H1 (cell line): ENCODE measurements around the gene MMP15. TPM values are rescaled to one million over a fixed set of nuclear protein-coding genes. Genes with fewer than 3 reads are reported as not detected.

Source experiments
- EP300 ChIP-seq, 2 experiments: IDR thresholded peaks; 1 replicate in 1 of 2; 2 replicates in 1 of 2; pipeline ENCODE4 v1.6.1; 2011 to 2012; ENCODE audit warnings: low read depth in 2 of 2, low read length in 2 of 2, mild to moderate bottlenecking in 2 of 2, borderline replicate concordance in 1 of 2, inconsistent platforms in 1 of 2, moderate library complexity in 1 of 2
- polyA plus RNA-seq, 7 experiments: library from polyadenylated mRNA; depleted of rRNA in 3 of 7; stranded (reverse) in 5 of 7; unstranded in 2 of 7; fragments of >200 nt in 5 of 7; fragments of 200-250 nt in 2 of 7; gene quantifications; 1 replicate in 5 of 7; 2 replicates in 1 of 7; 4 replicates in 1 of 7; pipeline versions ENCODE4 v1.2.1 to v1.2.3, GENCODE V29; 2011 to 2013; ENCODE audit warnings: missing spikeins in 2 of 7, mixed read lengths in 2 of 7
- total RNA-seq: library from RNA; stranded (reverse); fragmentation: NEBNext Ultra II Directional; extraction: Animal tissue kit (Norgen Biotek cat#: 25700); gene quantifications from 2 replicates; pipeline ENCODE4 v1.2.1, GENCODE V29; 2021

Gene MMP15
- total and polyA plus RNA-seq, 2 of the 8 experiments (the other 6 are each of a cell fraction or from before 2014, with no cell fraction given) = 38.5 to 42.2 TPM

DNA sequence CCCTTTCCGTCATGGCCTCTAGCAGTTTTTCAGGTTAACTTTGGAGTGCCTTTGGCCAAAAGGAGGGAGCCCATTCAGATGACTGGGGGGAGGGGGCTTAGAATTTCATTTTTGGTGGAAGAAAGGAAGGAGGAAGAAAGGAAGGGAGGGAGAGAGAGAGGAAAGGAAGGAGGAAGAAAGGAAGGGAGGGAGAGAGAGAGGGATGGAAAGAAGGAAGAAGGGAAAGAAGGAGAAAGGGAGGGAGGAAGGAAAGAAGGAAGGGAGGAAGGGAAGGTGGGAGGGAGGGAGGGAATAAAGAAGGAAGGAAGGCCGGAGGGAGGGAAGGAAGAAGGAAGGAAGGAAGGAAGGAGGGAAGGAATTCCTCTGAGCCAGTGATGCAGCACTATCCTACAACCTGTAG lies 25.7 kb downstream of the MMP15 start (continued):
- no peak for TF ChIP-seq EP300 (IDR thresholded peaks at IDR 0.05; ENCODE audit: borderline replicate concordance in 1 of 2, low read depth in 2 of 2, low read length in 2 of 2)
- TF ChIP-seq, all 59 proteins: peak for 0
